HCT116 (cell line): ENCODE measurements around the gene CBFA2T2. TPM values are rescaled to one million over a fixed set of nuclear protein-coding genes. Genes with fewer than 3 reads are reported as not detected.

Experiments used
- ATAC-seq: fragments of 200-7000 bp; cut with Tn5 transposase; 2 replicates; pipeline ENCODE4 v1.9.1; 2020; ENCODE audit warnings: mild to moderate bottlenecking, moderate library complexity
- BruUV-seq: library from RNA; stranded (reverse); fragments of 400-500 nt; replicated peaks from 2 replicates; lab custom pipeline; 2021; lab: Mats Ljungman, UMichigan
- CTCF ChIA-PET: fragments of 300-600 bp; sonication (Branson Sonifier 250); formaldehyde crosslinking; loops from one replicate; lab custom pipeline; 2021; ENCODE audit warnings: antibody characterized with exemption; lab: Charles Lee
- POLR2A ChIA-PET: fragments of 300-600, 350-600 bp; sonication (Branson Sonifier 250); formaldehyde crosslinking; loops from one replicate; lab custom pipeline; 2021; ENCODE audit warnings: antibody characterized with exemption; lab: Charles Lee
- RAD21 ChIA-PET, 2 experiments: fragments of 300-600 bp; sonication (Branson Sonifier 250); formaldehyde crosslinking; loops; one replicate each; lab custom pipeline; 2023; ENCODE audit warnings: low total read pairs in 2 of 2; ENCODE audit not compliant: uncharacterized antibody in 2 of 2, unreplicated experiment in 2 of 2, low non-redundant PET in 1 of 2; lab: Charles Lee
- DNase-seq: peaks from one replicate; pipeline ENCODE4 v3.0.0-alpha.2; 2010; ENCODE audit warnings: low read depth, low spot score
- H2AFZ ChIP-seq: fragments of 200-600 bp; shearing (Covaris generic), sonication (generic); 2 replicates; pipeline ENCODE4 v1.6.1; 2017; ENCODE audit warnings: low read depth, mixed run types, mixed read lengths, antibody characterized with exemption, low read length; ENCODE audit not compliant: poor library complexity, severe bottlenecking
- H3K27ac ChIP-seq: 2 replicates; pipeline ENCODE4 v1.5.1; 2012; ENCODE audit warnings: low read depth, low read length
- H3K27me3 ChIP-seq: fragments of 200-600 bp; sonication (generic); 2 replicates; pipeline ENCODE4 v1.6.1; 2016; ENCODE audit warnings: mixed run types, low read length, mixed read lengths; ENCODE audit not compliant: insufficient read depth
- H3K36me3 ChIP-seq, 2 experiments: fragments of 200-500 bp in 1 of 2; fragments of 200-600 bp in 1 of 2; sonication (Bioruptor generic) in 1 of 2; sonication (generic) in 1 of 2; 2 replicates each; pipeline versions ENCODE4 v1.5.1 to v1.6.1; 2014 to 2016; ENCODE audit warnings: low read length in 2 of 2, inconsistent platforms in 1 of 2, mixed read lengths in 1 of 2, mixed run types in 1 of 2; ENCODE audit not compliant: insufficient read depth in 2 of 2, control insufficient read depth in 1 of 2
- H3K4me1 ChIP-seq, 2 experiments: fragments of 200-600 bp in 1 of 2; sonication (generic) in 1 of 2; 2 replicates each; pipeline versions ENCODE4 v1.5.1 to v1.6.1; 2012 to 2017; ENCODE audit warnings: low read length in 2 of 2, inconsistent platforms in 1 of 2, mild to moderate bottlenecking in 1 of 2, mixed read lengths in 1 of 2, mixed run types in 1 of 2, moderate library complexity in 1 of 2; ENCODE audit not compliant: insufficient read depth in 2 of 2, control insufficient read depth in 1 of 2
- H3K4me2 ChIP-seq: fragments of 200-600 bp; sonication (generic); 2 replicates; pipeline ENCODE4 v1.6.1; 2017; ENCODE audit warnings: mixed run types, low read length, mixed read lengths
- H3K4me3 ChIP-seq, 2 experiments: fragments of 200-600 bp in 1 of 2; sonication (generic) in 1 of 2; replicated peaks in 1 of 2; 2 replicates each; pipeline ENCODE4 v1.5.1; 2011 to 2016; ENCODE audit warnings: low read length in 2 of 2, control low read depth in 1 of 2, low read depth in 1 of 2, mild to moderate bottlenecking in 1 of 2, mixed read lengths in 1 of 2, mixed run types in 1 of 2
- H3K79me2 ChIP-seq: fragments of 200-600 bp; sonication (generic); 2 replicates; pipeline ENCODE4 v1.6.1; 2017; ENCODE audit warnings: mild to moderate bottlenecking, mixed run types, low read length, moderate library complexity, mixed read lengths; ENCODE audit not compliant: insufficient read depth
- H3K9ac ChIP-seq: fragments of 200-600 bp; sonication (generic); 2 replicates; pipeline ENCODE4 v1.6.1; 2016; ENCODE audit warnings: low read length, mixed read lengths
- H3K9me2 ChIP-seq: fragments of 200-600 bp; sonication (generic), shearing (Covaris generic); 2 replicates; pipeline ENCODE4 v1.6.1; 2017; ENCODE audit warnings: mixed run types, mild to moderate bottlenecking, moderate library complexity; ENCODE audit not compliant: insufficient read depth
- H3K9me3 ChIP-seq, 2 experiments: fragments of 200-500 bp in 1 of 2; fragments of 200-600 bp in 1 of 2; sonication (Bioruptor generic) in 1 of 2; sonication (generic) in 1 of 2; 2 replicates each; pipeline ENCODE4 v1.6.1; 2014 to 2017; ENCODE audit warnings: low read length in 2 of 2, mixed read lengths in 2 of 2, inconsistent platforms in 1 of 2, low read depth in 1 of 2, mild to moderate bottlenecking in 1 of 2, mixed run types in 1 of 2, moderate library complexity in 1 of 2; ENCODE audit not compliant: control insufficient read depth in 1 of 2, insufficient read depth in 1 of 2
- H4K20me1 ChIP-seq: fragments of 200-600 bp; sonication (generic), shearing (Covaris generic); 2 replicates; pipeline ENCODE4 v1.6.1; 2017; ENCODE audit warnings: mixed run types, mild to moderate bottlenecking, moderate library complexity; ENCODE audit not compliant: insufficient read depth
- CEBPB ChIP-seq: IDR thresholded peaks from 2 replicates; pipeline ENCODE4 v1.6.1; 2012; ENCODE audit warnings: low read depth
- EGR1 ChIP-seq: IDR thresholded peaks from 2 replicates; pipeline ENCODE4 v1.6.1; 2012; ENCODE audit warnings: low read depth
- EZH2phosphoT487 ChIP-seq: fragments of 200-600 bp; IDR thresholded peaks from 2 replicates; pipeline ENCODE4 v1.6.1; 2018; ENCODE audit warnings: antibody characterized with exemption, borderline replicate concordance
- POLR2A ChIP-seq: IDR thresholded peaks from 2 replicates; pipeline ENCODE4 v1.7.0; 2011; ENCODE audit warnings: borderline replicate concordance; ENCODE audit not compliant: insufficient read depth, insufficient read length; ENCODE audit errors: extremely low read depth
- RAD21 ChIP-seq: IDR thresholded peaks from 2 replicates; pipeline ENCODE4 v1.6.1; 2012; ENCODE audit warnings: low read depth, mild to moderate bottlenecking
- SP1 ChIP-seq: IDR thresholded peaks from 2 replicates; pipeline ENCODE4 v1.6.1; 2012; ENCODE audit warnings: low read depth
- SRF ChIP-seq: IDR thresholded peaks from 2 replicates; pipeline ENCODE4 v1.6.1; 2012; ENCODE audit warnings: low read depth
- YY1 ChIP-seq: IDR thresholded peaks from 2 replicates; pipeline ENCODE4 v1.6.1; 2011; ENCODE audit warnings: low read length, low read depth, moderate library complexity, mild to moderate bottlenecking; ENCODE audit not compliant: insufficient replicate concordance; ENCODE audit errors: extremely low read depth
- ZFX ChIP-seq: fragments of 450-650 bp; IDR thresholded peaks from 2 replicates; pipeline ENCODE4 v1.6.1; 2017
- intact Hi-C: fragments of 100-400 bp; cut with micrococcal nuclease; formaldehyde crosslinking; loops from 2 replicates; pipeline ENCODE4 v1.10.0; 2022
- total RNA-seq: library from RNA; stranded (reverse); gene quantifications from one replicate; pipeline ENCODE4 v1.2.1, GENCODE V29; 2021; ENCODE audit not compliant: unreplicated experiment
- TF ChIP-seq, protein P1 (sequence below): IDR thresholded peaks from 2 replicates; pipeline ENCODE4 v1.6.1; 2012
- TF ChIP-seq, protein P2 (sequence below): IDR thresholded peaks from 2 replicates; pipeline ENCODE4 v1.6.1; 2012
- TF ChIP-seq, protein P3 (sequence below): IDR thresholded peaks from 2 replicates; pipeline ENCODE4 v1.6.1; 2012; ENCODE audit warnings: low read depth

Gene CBFA2T2
- total RNA-seq, 1 experiment from 2014 or later = 8.0 TPM

DNA sequence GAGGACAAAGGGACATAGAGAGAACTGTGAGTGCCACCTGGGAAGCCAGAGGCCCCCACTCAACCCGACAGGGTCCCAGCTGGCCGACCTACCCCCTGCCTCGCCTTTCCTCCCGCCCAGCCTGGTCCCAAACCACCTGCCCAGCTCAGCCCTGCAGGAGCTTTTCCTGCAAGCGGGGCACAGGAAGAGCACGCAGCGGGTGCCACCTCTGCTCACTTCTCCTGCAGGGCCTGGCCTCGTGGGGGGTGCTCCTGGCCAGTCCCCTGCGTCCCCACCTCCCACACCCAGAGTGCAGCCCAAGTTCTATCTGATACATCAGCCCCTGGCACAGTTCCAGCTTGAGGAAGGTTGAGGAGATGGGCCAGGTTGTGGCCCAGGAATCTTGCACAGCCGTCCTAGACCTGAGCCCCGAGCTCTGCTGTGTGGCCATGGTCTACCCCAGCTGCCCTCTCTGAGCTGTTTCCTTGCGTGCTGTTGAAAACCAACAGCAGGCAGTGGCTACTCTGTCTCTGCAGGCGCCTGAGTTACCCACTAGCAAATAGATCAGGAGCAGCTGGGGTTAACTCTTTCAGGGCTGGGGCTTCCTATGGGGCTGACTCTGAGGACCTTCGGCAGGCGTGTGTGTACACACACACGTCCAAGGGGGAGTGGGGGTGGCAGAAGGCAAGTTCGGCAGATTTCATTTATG is 182.7 kb downstream of the CBFA2T2 start:
- H3K36me3 ChIP-seq = peaks cover 14 to 23% of the 10 kb centered on the region in 2 experiments; a peak in 3 of 4 replicates
- H3K4me1 ChIP-seq = peaks cover 15 to 24% of the 10 kb centered on the region in 2 experiments
- H3K9me3 ChIP-seq = no peaks in the 10 kb centered on the region
- peak overlapping the region; percentile 71 for H3K27ac ChIP-seq
- POLR2A ChIA-PET = no interaction called here
- DNase-seq = no peak
- RAD21 ChIA-PET = no interaction called here
- no peaks in the 10 kb centered on the region for H3K9me2 ChIP-seq
- intact Hi-C loops = no loop called here
- peak overlapping the region; percentile 70 to 85 for H3K4me3 ChIP-seq
- no peaks in the 10 kb centered on the region for H3K27me3 ChIP-seq
- CTCF ChIA-PET = no interaction called here
- ATAC-seq = no peak
- TF ChIP-seq SRF = no peak
- H3K9ac ChIP-seq = peak overlapping the region; percentile 89
- no peaks in the 10 kb centered on the region for H4K20me1 ChIP-seq
- H2AFZ ChIP-seq = no peak overlapping the region
- BruUV-seq = no TSS peak
- H3K79me2 ChIP-seq = peaks cover 26% of the 10 kb centered on the region; the same call in 1 of the 2 replicates
- peak overlapping the region; percentile 96 for H3K4me2 ChIP-seq

DNA sequence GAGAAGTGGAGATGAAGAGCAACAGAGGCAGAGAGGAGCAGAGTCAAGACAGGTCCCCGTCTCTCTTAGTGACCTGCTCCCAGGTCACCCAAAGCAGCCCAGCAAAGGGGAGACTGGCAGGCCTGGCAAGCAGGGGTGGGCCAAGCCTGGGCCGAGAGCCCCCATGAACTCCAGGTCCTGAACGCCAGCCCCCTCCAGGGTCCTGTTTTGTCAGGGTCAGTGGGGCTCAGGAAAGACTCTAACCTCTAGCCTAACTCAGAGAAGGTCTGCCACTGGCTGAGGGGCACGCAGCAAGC is 183.2 kb downstream of the CBFA2T2 start:
- POLR2A ChIA-PET = no interaction called here
- H3K79me2 ChIP-seq = peaks cover 26% of the 10 kb centered on the region; the same call in 1 of the 2 replicates
- peak overlapping the region; percentile 71 for H3K27ac ChIP-seq
- ATAC-seq (no peak), DNase-seq (no peak)
- H2AFZ ChIP-seq = no peak overlapping the region
- intact Hi-C loops = no loop called here
- H3K36me3 ChIP-seq = peaks cover 14 to 23% of the 10 kb centered on the region in 2 experiments; a peak in 3 of 4 replicates
- RAD21 ChIA-PET = no interaction called here
- H3K4me3 ChIP-seq = peak overlapping the region; percentile 70 to 85
- no peak for TF ChIP-seq YY1
- no peak for TF ChIP-seq POLR2A
- no peak for TF ChIP-seq RAD21
- TF ChIP-seq, protein P1, sequence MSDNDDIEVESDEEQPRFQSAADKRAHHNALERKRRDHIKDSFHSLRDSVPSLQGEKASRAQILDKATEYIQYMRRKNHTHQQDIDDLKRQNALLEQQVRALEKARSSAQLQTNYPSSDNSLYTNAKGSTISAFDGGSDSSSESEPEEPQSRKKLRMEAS = no peak
- no peak for TF ChIP-seq EGR1
- TF ChIP-seq ZFX = no peak
- TF ChIP-seq, protein P2, sequence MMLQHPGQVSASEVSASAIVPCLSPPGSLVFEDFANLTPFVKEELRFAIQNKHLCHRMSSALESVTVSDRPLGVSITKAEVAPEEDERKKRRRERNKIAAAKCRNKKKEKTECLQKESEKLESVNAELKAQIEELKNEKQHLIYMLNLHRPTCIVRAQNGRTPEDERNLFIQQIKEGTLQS = no peak
- TF ChIP-seq, protein P3, sequence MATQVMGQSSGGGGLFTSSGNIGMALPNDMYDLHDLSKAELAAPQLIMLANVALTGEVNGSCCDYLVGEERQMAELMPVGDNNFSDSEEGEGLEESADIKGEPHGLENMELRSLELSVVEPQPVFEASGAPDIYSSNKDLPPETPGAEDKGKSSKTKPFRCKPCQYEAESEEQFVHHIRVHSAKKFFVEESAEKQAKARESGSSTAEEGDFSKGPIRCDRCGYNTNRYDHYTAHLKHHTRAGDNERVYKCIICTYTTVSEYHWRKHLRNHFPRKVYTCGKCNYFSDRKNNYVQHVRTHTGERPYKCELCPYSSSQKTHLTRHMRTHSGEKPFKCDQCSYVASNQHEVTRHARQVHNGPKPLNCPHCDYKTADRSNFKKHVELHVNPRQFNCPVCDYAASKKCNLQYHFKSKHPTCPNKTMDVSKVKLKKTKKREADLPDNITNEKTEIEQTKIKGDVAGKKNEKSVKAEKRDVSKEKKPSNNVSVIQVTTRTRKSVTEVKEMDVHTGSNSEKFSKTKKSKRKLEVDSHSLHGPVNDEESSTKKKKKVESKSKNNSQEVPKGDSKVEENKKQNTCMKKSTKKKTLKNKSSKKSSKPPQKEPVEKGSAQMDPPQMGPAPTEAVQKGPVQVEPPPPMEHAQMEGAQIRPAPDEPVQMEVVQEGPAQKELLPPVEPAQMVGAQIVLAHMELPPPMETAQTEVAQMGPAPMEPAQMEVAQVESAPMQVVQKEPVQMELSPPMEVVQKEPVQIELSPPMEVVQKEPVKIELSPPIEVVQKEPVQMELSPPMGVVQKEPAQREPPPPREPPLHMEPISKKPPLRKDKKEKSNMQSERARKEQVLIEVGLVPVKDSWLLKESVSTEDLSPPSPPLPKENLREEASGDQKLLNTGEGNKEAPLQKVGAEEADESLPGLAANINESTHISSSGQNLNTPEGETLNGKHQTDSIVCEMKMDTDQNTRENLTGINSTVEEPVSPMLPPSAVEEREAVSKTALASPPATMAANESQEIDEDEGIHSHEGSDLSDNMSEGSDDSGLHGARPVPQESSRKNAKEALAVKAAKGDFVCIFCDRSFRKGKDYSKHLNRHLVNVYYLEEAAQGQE = no peak
- no peak for TF ChIP-seq CEBPB
- TF ChIP-seq SP1 = no peak
- no peak for TF ChIP-seq EZH2phosphoT487
- CTCF ChIA-PET = no interaction called here
- H3K9me2 ChIP-seq = no peaks in the 10 kb centered on the region
- H3K4me2 ChIP-seq = peak overlapping the region; percentile 96
- peaks cover 15 to 24% of the 10 kb centered on the region in 2 experiments for H3K4me1 ChIP-seq
- H3K9ac ChIP-seq = peak overlapping the region; percentile 89
- H3K9me3 ChIP-seq = no peaks in the 10 kb centered on the region
- BruUV-seq = no TSS peak
- H3K27me3 ChIP-seq = no peaks in the 10 kb centered on the region
- H4K20me1 ChIP-seq = no peaks in the 10 kb centered on the region
